Uterus (tissue), 4 donors: ENCODE data around the gene SEC22C. TPM values are rescaled to one million over a fixed set of nuclear protein-coding genes. Genes with fewer than 3 reads are reported as not detected.

ENCODE experiments used
- DNase-seq, 2 donors: peaks; one replicate each; pipeline ENCODE4 v3.0.0-alpha.2; 2019 to 2020
- H3K27ac ChIP-seq, 2 donors: fragments of 200-600 bp; sonication (generic); 1 replicate in 1 of 2; 2 replicates in 1 of 2; pipeline ENCODE4 v1.5.1; 2016 to 2018
- H3K27me3 ChIP-seq, 2 donors: fragments of 200-600 bp; sonication (generic); one replicate each; pipeline ENCODE4 v1.5.1; 2018 to 2019; ENCODE audit warnings: control low read depth in 1 of 2
- H3K36me3 ChIP-seq, 2 donors: fragments of 200-600 bp; sonication (generic); one replicate each; pipeline ENCODE4 v1.5.1; 2019; ENCODE audit warnings: control low read depth in 1 of 2
- H3K4me1 ChIP-seq, 2 donors: fragments of 200-600 bp; sonication (generic); one replicate each; pipeline ENCODE4 v1.5.1; 2018 to 2019; ENCODE audit warnings: control low read depth in 1 of 2
- H3K4me3 ChIP-seq, 2 donors: fragments of 200-600 bp; sonication (generic); 1 replicate in 1 of 2; 2 replicates in 1 of 2; pipeline ENCODE4 v1.5.1; 2018 to 2019; ENCODE audit warnings: mild to moderate bottlenecking in 1 of 2
- H3K9me3 ChIP-seq, 2 donors: fragments of 200-600 bp; sonication (generic); one replicate each; pipeline ENCODE4 v1.5.1; 2019; ENCODE audit warnings: control low read depth in 1 of 2
- POLR2A ChIP-seq, 2 donors: fragments of 450-650 bp; IDR thresholded peaks; one replicate each; pipeline ENCODE4 v1.6.1; 2016; ENCODE audit warnings: antibody characterized with exemption in 2 of 2, mild to moderate bottlenecking in 1 of 2, moderate library complexity in 1 of 2
- intact Hi-C: fragments of 100-400 bp; cut with DNase I; formaldehyde crosslinking; loops from one replicate; pipeline ENCODE4 v1.15.1; 2023; ENCODE audit warnings: low total_unique reads
- total RNA-seq, 4 donors: library from RNA; depleted of rRNA in 3 of 4; stranded (reverse); fragments of >200 nt in 3 of 4; gene quantifications; one replicate each; pipeline versions ENCODE4 v1.1.0 to v1.2.4, GENCODE V29; 2014 to 2023
- TF ChIP-seq, protein P1 (sequence below), 4 experiments: fragments of 200-600 bp in 2 of 4; fragments of 450-650 bp in 2 of 4; sonication (generic) in 2 of 4; IDR thresholded peaks; one replicate each; pipeline ENCODE4 v1.5.1; 2016 to 2019; ENCODE audit warnings: antibody characterized with exemption in 4 of 4, mild to moderate bottlenecking in 2 of 4, moderate library complexity in 1 of 4
- donor health status: DM: yes; HTN: yes; CAD: no.

The SEC22C gene
- total RNA-seq, 4 donors from 2014 or later = 49.7 to 82.6 (median 66.0) TPM

DNA sequence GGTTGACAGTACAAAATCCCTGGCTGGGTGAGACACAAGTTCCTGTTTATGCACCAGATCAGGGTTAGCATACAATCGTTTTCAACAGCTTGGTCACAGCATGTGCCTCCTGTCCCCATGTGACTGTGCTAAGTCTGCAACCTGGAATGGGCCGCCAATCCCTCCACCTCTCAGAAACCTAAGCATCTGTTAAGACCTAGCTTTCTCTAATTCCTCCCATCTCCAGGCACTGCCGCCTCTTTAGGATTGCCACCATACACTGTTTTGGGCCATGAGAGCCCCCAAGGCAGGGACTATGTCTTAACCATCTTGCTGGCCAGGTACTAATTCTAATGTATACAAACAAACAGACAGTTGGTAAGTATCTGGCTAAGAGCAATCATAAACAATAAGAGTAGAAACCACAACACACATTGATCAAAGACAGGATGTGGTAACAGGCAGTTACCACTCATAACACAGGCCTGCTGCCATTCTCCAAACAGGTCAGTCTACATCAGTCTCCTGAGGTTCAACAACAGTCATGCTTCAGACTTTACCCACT is 25.6 kb downstream of the SEC22C start:
- Histone ChIP-seq H3K4me1 (no peaks in the 10 kb centered on the region), H3K27me3 (no peaks in the 10 kb centered on the region), H3K36me3 (no peaks in the 10 kb centered on the region), H3K9me3 (no peaks in the 10 kb centered on the region), H3K27ac (no peak overlapping the region), H3K4me3 (no peak overlapping the region)
- no peak for DNase-seq
- intact Hi-C loops = no loop called here
- TF ChIP-seq, protein P1, sequence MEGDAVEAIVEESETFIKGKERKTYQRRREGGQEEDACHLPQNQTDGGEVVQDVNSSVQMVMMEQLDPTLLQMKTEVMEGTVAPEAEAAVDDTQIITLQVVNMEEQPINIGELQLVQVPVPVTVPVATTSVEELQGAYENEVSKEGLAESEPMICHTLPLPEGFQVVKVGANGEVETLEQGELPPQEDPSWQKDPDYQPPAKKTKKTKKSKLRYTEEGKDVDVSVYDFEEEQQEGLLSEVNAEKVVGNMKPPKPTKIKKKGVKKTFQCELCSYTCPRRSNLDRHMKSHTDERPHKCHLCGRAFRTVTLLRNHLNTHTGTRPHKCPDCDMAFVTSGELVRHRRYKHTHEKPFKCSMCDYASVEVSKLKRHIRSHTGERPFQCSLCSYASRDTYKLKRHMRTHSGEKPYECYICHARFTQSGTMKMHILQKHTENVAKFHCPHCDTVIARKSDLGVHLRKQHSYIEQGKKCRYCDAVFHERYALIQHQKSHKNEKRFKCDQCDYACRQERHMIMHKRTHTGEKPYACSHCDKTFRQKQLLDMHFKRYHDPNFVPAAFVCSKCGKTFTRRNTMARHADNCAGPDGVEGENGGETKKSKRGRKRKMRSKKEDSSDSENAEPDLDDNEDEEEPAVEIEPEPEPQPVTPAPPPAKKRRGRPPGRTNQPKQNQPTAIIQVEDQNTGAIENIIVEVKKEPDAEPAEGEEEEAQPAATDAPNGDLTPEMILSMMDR (IDR thresholded peaks at IDR 0.05) = no peak
- no peak for TF ChIP-seq POLR2A (IDR thresholded peaks at IDR 0.05)

DNA sequence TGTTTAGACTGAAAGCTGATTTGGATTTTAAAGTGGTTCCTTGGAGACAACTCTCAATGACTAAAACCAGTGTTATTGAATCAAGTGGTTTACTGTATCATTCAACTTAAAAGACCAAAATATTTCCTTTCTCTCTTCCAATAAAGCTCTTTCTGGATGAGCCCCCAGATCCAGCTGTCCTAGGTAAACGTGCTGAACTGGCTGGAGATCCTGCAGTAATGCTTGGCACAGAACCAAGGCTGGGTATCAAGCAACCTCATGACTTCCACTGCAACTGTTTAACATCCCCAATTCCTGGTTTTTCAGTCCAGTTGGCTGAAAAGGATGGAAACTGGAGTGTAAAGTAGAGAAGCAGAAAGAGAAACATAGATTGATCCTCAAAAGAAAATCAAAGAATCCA is 28.9 kb downstream of the SEC22C start:
- no peak for TF ChIP-seq POLR2A (IDR thresholded peaks at IDR 0.05)
- TF ChIP-seq, protein P1 (IDR thresholded peaks at IDR 0.05) = no peak

DNA sequence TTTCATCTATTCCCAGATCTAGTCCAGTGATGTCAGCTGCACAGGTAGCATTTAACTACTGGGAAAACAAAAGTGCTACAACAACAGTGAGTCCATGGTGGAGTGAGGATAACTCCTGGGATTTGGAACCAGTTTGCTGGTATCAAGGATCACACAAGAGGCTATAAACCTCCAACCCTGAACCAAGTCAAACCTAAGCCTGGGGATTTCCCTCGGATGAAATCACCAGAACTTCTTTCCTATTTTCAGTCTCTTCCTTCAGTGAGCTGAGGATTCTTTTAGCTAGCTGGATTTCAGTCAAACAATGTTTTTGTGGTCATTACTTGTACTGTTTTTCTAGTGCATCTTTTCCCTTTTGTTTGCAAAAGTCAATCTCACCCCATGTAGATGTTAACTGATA is 31.5 kb downstream of the SEC22C start:
- H3K27ac ChIP-seq = no peak overlapping the region
- TF ChIP-seq, protein P1 (IDR thresholded peaks at IDR 0.05) = no peak
- TF ChIP-seq POLR2A (IDR thresholded peaks at IDR 0.05) = no peak
- no peak overlapping the region for H3K4me3 ChIP-seq
- DNase-seq = no peak
- no peaks in the 10 kb centered on the region for H3K9me3 ChIP-seq
- intact Hi-C loops = loop anchor here (5.0 kb wide), 1 partner anchor 458 kb away; the partner anchor contains the start of gene TRAK1
- no peaks in the 10 kb centered on the region for H3K4me1 ChIP-seq
- no peaks in the 10 kb centered on the region for H3K27me3 ChIP-seq
- H3K36me3 ChIP-seq = no peaks in the 10 kb centered on the region

More for the DNA sequence above, 28.9 kb downstream of the SEC22C start:
- DNase-seq = no peak
- H3K9me3 ChIP-seq = no peaks in the 10 kb centered on the region
- no peak overlapping the region for H3K27ac ChIP-seq
- no peaks in the 10 kb centered on the region for H3K36me3 ChIP-seq
- H3K4me1 ChIP-seq = no peaks in the 10 kb centered on the region
- intact Hi-C loops = loop anchor here (5.0 kb wide), 1 partner anchor 461 kb away; the partner anchor contains the start of gene TRAK1
- no peak overlapping the region for H3K4me3 ChIP-seq
- no peaks in the 10 kb centered on the region for H3K27me3 ChIP-seq

DNA sequence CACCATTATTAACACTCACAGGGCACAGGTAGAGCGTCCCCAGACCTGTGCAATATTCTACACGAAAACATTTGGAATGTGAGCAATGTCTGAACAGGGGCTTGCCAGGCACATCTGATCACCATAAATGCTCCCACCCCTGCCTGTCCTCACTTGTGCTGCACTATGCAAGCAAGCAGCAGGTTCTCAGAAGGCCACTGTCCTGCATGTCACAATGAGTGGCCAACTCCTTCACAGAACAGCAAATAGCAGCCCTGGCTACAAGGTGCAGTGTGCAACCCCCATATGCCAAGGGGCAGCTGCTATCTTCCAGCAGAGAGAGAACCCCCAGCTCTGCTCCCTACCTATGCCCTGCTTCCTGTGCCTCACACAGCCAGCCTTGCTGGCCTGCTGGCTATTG is 32.6 kb downstream of the SEC22C start:
- Histone ChIP-seq H3K36me3 (no peaks in the 10 kb centered on the region), H3K4me3 (no peak overlapping the region), H3K27me3 (no peaks in the 10 kb centered on the region), H3K27ac (no peak overlapping the region), H3K9me3 (no peaks in the 10 kb centered on the region), H3K4me1 (no peaks in the 10 kb centered on the region)
- intact Hi-C loops = no loop called here
- no peak for DNase-seq
- TF ChIP-seq, protein P1 (IDR thresholded peaks at IDR 0.05) = no peak
- no peak for TF ChIP-seq POLR2A (IDR thresholded peaks at IDR 0.05)

DNA sequence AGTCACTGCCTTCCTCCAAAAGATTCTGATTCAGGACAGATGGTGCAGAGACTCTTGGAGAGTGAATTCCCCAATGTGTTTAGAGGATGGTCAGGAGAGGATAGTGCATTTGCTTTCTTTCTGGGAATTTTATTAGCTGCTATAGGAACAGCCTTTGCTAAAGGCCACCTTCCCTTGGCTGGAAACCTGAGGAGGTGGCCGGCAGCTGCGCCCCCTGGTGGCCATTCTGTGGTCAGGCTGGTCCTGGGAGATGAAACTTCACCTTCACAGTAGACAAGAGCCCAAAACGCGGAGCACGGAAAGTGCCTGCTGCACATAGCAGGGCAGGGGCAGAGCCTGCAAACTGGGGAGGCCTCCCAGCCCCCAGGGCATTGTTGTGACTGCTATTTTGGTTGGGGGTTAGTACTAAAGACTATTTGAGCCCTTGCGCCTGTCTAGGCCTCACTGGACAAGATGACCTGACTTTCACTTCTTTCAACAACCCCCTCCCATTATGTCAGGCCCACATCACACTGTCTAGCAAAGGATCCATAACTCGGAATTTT is 34.3 kb downstream of the SEC22C start:
- no peaks in the 10 kb centered on the region for H3K27me3 ChIP-seq
- H3K4me3 ChIP-seq = no peak overlapping the region
- no peaks in the 10 kb centered on the region for H3K4me1 ChIP-seq
- intact Hi-C loops = no loop called here
- peak; percentile 44 to 49 for DNase-seq
- no peaks in the 10 kb centered on the region for H3K9me3 ChIP-seq
- TF ChIP-seq, protein P1 (IDR thresholded peaks at IDR 0.05) = peak; percentile 63 to 88 (median 78)
- TF ChIP-seq POLR2A (IDR thresholded peaks at IDR 0.05) = no peak
- H3K36me3 ChIP-seq = no peaks in the 10 kb centered on the region
- H3K27ac ChIP-seq = no peak overlapping the region
